MM.1S (cell line): ENCODE data around the gene ZNF618.

ENCODE experiments used
- DNase-seq: peaks from one replicate; pipeline ENCODE4 v3.0.0-alpha.2; 2015
- H2AFZ ChIP-seq: fragments of 300-600 bp; sonication (generic); 2 replicates; pipeline ENCODE4 v1.6.0; 2016; ENCODE audit warnings: antibody characterized with exemption, low read length
- H3F3A ChIP-seq: fragments of 300-600 bp; sonication (generic); 2 replicates; pipeline ENCODE4 v1.6.1; 2016; ENCODE audit warnings: mild to moderate bottlenecking, antibody characterized with exemption, low read length, moderate library complexity, mixed read lengths; ENCODE audit not compliant: insufficient read depth
- H3K27ac ChIP-seq: fragments of 300-600 bp; sonication (generic); 2 replicates; pipeline ENCODE4 v1.5.1; 2016; ENCODE audit warnings: mild to moderate bottlenecking, low read length
- H3K27me3 ChIP-seq: fragments of 300-600 bp; sonication (generic); replicated peaks from 2 replicates; pipeline ENCODE4 v1.6.0; 2016; ENCODE audit warnings: low read length; ENCODE audit not compliant: insufficient read depth
- H3K36me3 ChIP-seq: fragments of 300-600 bp; sonication (generic); replicated peaks from 2 replicates; pipeline ENCODE4 v1.6.1; 2016; ENCODE audit warnings: mild to moderate bottlenecking, low read length, mixed read lengths; ENCODE audit not compliant: insufficient read depth
- H3K4me1 ChIP-seq: fragments of 300-600 bp; sonication (generic); 2 replicates; pipeline ENCODE4 v1.6.1; 2016; ENCODE audit warnings: low read length, mixed read lengths
- H3K4me2 ChIP-seq: fragments of 300-600 bp; sonication (generic); 2 replicates; pipeline ENCODE4 v1.6.0; 2016; ENCODE audit warnings: low read depth, low read length
- H3K4me3 ChIP-seq: fragments of 300-600 bp; sonication (generic); 2 replicates; pipeline ENCODE4 v1.5.1; 2016; ENCODE audit warnings: low read length, mixed read lengths
- H3K79me2 ChIP-seq: fragments of 300-600 bp; sonication (generic); 2 replicates; pipeline ENCODE4 v1.6.1; 2016; ENCODE audit warnings: mixed run types, low read length, mixed read lengths
- H3K9ac ChIP-seq: fragments of 300-600 bp; sonication (generic); 2 replicates; pipeline ENCODE4 v1.6.1; 2016; ENCODE audit warnings: low read length, mixed read lengths
- H3K9me2 ChIP-seq: fragments of 300-600 bp; sonication (generic); replicated peaks from 2 replicates; pipeline ENCODE4 v1.6.1; 2016; ENCODE audit warnings: mild to moderate bottlenecking, low read length, mixed read lengths; ENCODE audit not compliant: insufficient read depth
- H3K9me3 ChIP-seq: fragments of 300-600 bp; sonication (generic); replicated peaks from 2 replicates; pipeline ENCODE4 v1.6.1; 2016; ENCODE audit warnings: mild to moderate bottlenecking, low read length, mixed read lengths; ENCODE audit not compliant: insufficient read depth
- H4K20me1 ChIP-seq: fragments of 300-600 bp; sonication (generic); 2 replicates; pipeline ENCODE4 v1.6.1; 2016; ENCODE audit warnings: mild to moderate bottlenecking, low read length, moderate library complexity, mixed read lengths; ENCODE audit not compliant: insufficient read depth
- EZH2 ChIP-seq: fragments of 300-600 bp; sonication (generic); optimal IDR thresholded peaks from 2 replicates; pipeline ENCODE3; 2017; ENCODE audit warnings: low read depth, mild to moderate bottlenecking, antibody characterized with exemption, low read length, mixed read lengths
- EZH2phosphoT487 ChIP-seq: fragments of 300-600 bp; sonication (generic); IDR thresholded peaks from 2 replicates; pipeline ENCODE4 v1.6.1; 2018; ENCODE audit warnings: antibody characterized with exemption, low read length
- TF ChIP-seq, protein P1 (sequence below): fragments of 300-600 bp; sonication (generic); IDR thresholded peaks from 2 replicates; pipeline ENCODE4 v1.5.1; 2016; ENCODE audit warnings: antibody characterized with exemption, low read length, mixed read lengths

Gene ZNF618

GRCh38 chr9:113857875-113858274 lies 18.2 kb upstream of the ZNF618 start:
- no peaks in the 10 kb centered on the region for H4K20me1 ChIP-seq
- peak; percentile 53 for DNase-seq
- 0 out of 2 replicates have a peak, but pooled peaks cover 4% of the 10 kb centered on the region for H3K4me1 ChIP-seq
- no peaks in the 10 kb centered on the region for H3K36me3 ChIP-seq
- no peak overlapping the region for H3K27ac ChIP-seq
- no peaks in the 10 kb centered on the region for H3K79me2 ChIP-seq
- H3F3A ChIP-seq: no peaks in the 10 kb centered on the region
- no peak overlapping the region for H3K4me3 ChIP-seq
- TF ChIP-seq, protein P1, sequence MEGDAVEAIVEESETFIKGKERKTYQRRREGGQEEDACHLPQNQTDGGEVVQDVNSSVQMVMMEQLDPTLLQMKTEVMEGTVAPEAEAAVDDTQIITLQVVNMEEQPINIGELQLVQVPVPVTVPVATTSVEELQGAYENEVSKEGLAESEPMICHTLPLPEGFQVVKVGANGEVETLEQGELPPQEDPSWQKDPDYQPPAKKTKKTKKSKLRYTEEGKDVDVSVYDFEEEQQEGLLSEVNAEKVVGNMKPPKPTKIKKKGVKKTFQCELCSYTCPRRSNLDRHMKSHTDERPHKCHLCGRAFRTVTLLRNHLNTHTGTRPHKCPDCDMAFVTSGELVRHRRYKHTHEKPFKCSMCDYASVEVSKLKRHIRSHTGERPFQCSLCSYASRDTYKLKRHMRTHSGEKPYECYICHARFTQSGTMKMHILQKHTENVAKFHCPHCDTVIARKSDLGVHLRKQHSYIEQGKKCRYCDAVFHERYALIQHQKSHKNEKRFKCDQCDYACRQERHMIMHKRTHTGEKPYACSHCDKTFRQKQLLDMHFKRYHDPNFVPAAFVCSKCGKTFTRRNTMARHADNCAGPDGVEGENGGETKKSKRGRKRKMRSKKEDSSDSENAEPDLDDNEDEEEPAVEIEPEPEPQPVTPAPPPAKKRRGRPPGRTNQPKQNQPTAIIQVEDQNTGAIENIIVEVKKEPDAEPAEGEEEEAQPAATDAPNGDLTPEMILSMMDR: no peak
- TF ChIP-seq EZH2phosphoT487: no peak
- no peak for TF ChIP-seq EZH2
- no peaks in the 10 kb centered on the region for H3K9me2 ChIP-seq
- no peaks in the 10 kb centered on the region for H3K9me3 ChIP-seq
- H2AFZ ChIP-seq: peak overlapping the region; percentile 7; the same call in 1 of the 2 replicates
- H3K4me2 ChIP-seq: 0 out of 2 replicates have a peak overlapping the region, but pooled peaks have one; percentile 1
- no peaks in the 10 kb centered on the region for H3K27me3 ChIP-seq
- no peak overlapping the region for H3K9ac ChIP-seq

DNA sequence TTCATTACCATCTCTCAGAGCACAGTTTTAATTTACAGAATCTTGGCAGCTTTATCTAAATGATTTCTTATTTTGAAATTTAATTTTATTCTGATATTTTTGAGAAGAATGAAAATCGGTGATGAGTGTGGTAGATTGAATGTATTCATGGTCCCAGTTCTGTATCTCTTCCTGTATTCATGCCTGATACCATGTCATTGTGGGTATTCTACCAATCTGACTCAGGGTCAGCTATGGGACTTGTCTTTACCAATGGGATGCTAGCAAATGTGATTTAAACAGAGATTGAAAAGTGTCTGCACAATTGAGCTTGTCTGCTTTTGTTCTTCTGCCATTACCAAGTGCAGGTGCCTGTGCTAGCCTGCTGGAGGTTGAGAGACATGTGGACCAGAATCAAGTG lies 17.8 kb upstream of the ZNF618 start:
- Histone ChIP-seq H3K27me3 (no peaks in the 10 kb centered on the region), H3K9me3 (no peaks in the 10 kb centered on the region), H2AFZ (0 out of 2 replicates have a peak overlapping the region, but pooled peaks have one; percentile 7), H3K4me3 (no peak overlapping the region), H3F3A (no peaks in the 10 kb centered on the region), H4K20me1 (no peaks in the 10 kb centered on the region), H3K4me1 (0 out of 2 replicates have a peak, but pooled peaks cover 4% of the 10 kb centered on the region), H3K4me2 (0 out of 2 replicates have a peak overlapping the region, but pooled peaks have one; percentile 1), H3K79me2 (no peaks in the 10 kb centered on the region), H3K36me3 (no peaks in the 10 kb centered on the region), H3K27ac (no peak overlapping the region), H3K9ac (no peak overlapping the region), H3K9me2 (no peaks in the 10 kb centered on the region)
- TF ChIP-seq, protein P1: no peak
- TF ChIP-seq EZH2phosphoT487 (no peak), EZH2 (no peak)
- no peak for DNase-seq

- DNase-seq: no peak
- H3K4me2 ChIP-seq: no peak overlapping the region
- H3K4me3 ChIP-seq: no peak overlapping the region
- no peaks in the 10 kb centered on the region for H3K9me3 ChIP-seq
- no peaks in the 10 kb centered on the region for H3K4me1 ChIP-seq
- H3K79me2 ChIP-seq: no peaks in the 10 kb centered on the region
- H3K9ac ChIP-seq: no peak overlapping the region
- H3K27ac ChIP-seq: no peak overlapping the region
- no peaks in the 10 kb centered on the region for H4K20me1 ChIP-seq
- no peaks in the 10 kb centered on the region for H3K9me2 ChIP-seq
- no peaks in the 10 kb centered on the region for H3K36me3 ChIP-seq
- no peak overlapping the region for H2AFZ ChIP-seq
- H3F3A ChIP-seq: no peaks in the 10 kb centered on the region
- H3K27me3 ChIP-seq: no peaks in the 10 kb centered on the region
- no peak for TF ChIP-seq EZH2phosphoT487
These were observed 12.8 kb upstream of the ZNF618 start for GRCh38 chr9:113863345-113863744.

GRCh38 chr9:113868501-113868900 lies 7.6 kb upstream of the ZNF618 start:
- no peak overlapping the region for H2AFZ ChIP-seq
- DNase-seq: no peak
- no peaks in the 10 kb centered on the region for H3K27me3 ChIP-seq
- no peaks in the 10 kb centered on the region for H3K4me1 ChIP-seq
- no peaks in the 10 kb centered on the region for H4K20me1 ChIP-seq
- H3K9me2 ChIP-seq: no peaks in the 10 kb centered on the region
- H3K9me3 ChIP-seq: no peaks in the 10 kb centered on the region
- H3K4me2 ChIP-seq: no peak overlapping the region
- no peak overlapping the region for H3K4me3 ChIP-seq
- no peak overlapping the region for H3K9ac ChIP-seq
- no peak overlapping the region for H3K27ac ChIP-seq
- H3F3A ChIP-seq: no peaks in the 10 kb centered on the region
- TF ChIP-seq, protein P1: no peak
- TF ChIP-seq EZH2 (no peak), EZH2phosphoT487 (no peak)
- H3K79me2 ChIP-seq: no peaks in the 10 kb centered on the region
- H3K36me3 ChIP-seq: no peaks in the 10 kb centered on the region
